Activated T-cell treated with anti-CD3 and anti-CD28 coated beads, Interleukin-2, amount 50 U/mL, for 48 hours (primary cell): Measurements from ENCODE around the gene DPH2.

Experiments used
- DNase-seq, 2 experiments: peaks; one replicate each; pipeline ENCODE4 v3.0.0-alpha.2; 2020

DPH2 gene

DNA sequence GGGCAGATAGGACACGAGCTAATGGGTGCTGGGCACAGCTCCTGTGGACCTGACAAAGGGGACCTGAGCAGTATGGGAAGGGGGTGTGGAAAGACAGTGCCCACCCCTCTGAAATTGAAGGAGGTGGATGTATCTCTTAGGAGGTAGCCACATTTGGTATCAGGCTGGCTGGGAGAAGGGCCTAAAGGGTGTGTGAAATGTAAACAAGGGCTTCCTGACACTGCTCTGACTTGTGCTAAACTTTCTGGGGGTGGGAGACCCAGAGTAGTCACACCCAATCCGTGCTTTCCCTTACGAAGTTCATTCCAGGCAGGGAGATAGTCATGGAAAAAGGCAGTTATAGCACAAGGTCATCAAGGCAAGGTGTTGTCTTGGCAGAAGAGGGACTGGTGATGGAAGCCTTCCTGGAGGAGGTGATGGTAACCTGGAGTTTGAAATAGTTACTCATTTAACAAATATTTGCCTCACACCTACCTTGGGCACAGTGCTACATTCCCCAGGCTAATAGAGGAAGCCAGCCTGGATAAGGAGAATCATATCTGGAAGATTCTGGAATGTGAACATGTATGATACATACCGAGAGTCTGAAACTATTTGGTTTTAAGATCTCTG, 16.3 kb downstream of the DPH2 start:
- DNase-seq, result no peak

DNA sequence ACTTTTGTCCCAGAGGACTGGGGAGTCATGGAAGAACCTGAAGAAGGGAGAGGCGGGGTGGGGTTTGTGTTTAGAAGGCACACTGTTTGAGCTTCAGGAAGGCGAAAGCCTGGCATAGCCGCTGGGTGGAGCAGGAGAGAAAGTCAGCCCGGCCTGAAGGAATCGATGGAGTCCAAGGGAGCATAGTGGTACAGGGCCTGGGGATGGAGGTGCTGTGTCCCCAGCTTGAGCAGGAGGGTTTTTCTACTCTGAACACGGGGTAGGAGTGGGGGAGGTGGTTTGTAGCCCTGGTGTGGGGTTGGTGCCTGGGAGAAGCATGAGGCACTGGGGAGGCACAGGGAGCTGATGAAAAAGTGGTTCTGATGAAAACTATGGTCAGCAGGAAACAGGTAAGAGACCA, 16.9 kb downstream of the DPH2 start:
- no peak for DNase-seq

DNA sequence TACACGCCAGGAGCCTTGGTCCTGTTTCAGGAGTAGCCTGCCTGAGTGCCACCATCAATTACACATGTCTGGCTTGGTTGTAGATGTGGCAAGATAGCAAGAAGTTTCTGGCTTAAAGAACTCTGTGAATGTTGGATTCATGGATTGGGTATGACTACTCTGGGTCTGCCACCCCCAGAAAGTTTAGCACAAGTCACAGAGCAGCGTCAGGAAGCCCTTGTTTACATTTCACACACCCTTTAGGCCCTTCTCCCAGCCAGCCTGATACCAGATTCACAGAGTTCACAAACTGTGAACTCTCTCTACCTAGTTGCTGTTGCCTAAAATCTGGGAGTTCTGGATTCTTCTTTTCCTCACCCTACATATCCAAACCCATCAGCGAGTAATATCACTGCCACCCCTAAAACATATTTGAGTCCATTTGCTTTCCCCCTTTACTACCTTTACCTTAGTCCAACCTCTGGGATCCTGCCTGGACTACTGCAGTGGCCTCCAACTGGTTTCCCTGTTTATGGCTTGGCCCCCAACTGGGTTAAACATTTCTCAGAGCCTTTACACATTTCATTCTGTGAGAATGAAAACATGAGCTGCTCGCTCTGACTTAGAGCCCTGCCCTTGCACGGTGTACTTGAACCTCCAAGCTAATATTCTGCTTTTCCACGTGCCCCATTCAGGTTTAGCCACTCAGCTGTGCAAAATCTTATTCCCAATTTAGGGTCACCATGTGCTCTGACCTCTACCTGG, 17.5 kb downstream of the DPH2 start:
- no peak for DNase-seq

DNA sequence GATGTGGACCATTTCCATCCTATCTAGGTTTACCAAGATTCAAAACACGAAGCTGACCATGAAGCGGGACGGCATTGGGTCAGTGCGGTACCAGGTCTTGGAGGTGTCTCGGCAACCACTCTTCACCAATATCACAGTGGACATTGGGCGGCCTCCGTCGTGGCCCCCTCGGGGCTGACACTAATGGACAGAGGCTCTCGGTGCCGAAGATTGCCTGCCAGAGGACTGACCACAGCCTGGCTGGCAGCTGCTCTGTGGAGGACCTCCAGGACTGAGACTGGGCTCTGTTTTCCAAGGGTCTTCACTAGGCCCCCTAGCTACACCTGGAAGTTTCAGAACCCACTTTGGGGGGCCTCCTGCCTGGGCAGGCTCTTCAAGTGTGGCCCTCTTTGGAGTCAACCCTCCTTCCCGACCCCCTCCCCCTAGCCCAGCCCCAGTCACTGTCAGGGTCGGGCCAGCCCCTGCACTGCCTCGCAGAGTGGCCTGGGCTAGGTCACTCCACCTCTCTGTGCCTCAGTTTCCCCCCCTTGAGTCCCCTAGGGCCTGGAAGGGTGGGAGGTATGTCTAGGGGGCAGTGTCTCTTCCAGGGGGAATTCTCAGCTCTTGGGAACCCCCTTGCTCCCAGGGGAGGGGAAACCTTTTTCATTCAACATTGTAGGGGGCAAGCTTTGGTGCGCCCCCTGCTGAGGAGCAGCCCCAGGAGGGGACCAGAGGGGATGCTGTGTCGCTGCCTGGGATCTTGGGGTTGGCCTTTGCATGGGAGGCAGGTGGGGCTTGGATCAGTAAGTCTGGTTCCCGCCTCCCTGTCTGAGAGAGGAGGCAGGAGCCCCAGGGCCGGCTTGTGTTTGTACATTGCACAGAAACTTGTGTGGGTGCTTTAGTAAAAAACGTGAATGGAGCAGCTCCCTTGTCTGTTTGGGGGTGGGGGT, 20.7 kb downstream of the DPH2 start:
- DNase-seq, result peak in 1 of 2 experiments; percentile 36

DNA sequence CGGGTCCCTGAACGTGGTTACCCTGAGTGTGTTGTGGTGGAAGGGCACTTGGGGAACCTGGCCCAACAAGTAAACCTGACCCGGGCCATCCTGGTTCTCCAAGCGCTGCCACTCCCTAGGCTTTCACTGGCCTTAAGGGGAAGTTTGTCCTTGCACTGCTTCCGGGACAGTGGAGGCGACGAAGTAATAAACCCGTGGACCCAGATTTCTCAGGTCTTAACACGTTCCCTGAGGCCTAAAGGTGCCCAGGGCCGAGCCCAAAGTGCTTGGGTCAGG, 21.3 kb downstream of the DPH2 start:
- DNase-seq, result no peak

DNA sequence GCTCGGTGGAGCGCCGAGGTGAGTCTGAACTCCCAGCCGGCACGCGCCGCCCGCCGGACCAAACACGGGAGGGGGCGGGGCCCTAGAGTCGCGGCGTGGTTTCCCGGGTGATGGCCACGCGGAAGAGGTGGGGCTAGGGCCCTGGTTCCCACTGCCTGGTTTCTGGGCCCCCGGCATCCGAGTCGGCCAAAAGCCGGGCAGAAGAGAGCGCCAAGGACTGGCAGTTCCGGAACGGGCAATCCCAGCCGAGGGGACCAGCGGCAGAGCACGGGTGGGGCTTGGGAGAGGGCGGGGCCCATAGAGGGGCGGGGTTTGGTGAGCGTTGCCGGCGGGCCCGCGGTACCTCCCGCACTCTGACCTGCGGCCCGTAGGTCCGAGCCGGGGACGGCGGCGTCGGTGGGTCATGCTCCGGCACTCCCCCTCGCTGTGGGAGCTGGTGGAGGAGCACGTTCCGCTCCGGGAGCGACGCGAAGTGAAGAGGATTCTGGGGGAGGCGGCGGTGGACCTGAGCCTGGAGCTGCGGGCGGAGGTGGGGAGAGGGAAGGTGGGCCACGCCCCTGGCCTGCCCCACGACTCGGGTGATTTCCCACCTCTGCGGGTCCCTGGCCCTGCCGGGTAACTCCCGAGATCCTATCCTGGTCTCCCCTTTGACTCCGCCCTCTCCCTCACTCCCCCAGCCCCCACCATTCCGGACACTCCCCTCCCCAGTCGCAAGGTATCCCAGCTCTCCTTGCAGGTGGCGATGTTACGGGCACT, 21.8 kb downstream of the DPH2 start, which contains the start of gene CCDC24:
Gene CCDC24 (plus strand): TSS at position 124 of the 756 bp plus-strand sequence. CDS start 280 bp downstream, at position 404.
- peak; percentile 84 to 88 for DNase-seq

DNA sequence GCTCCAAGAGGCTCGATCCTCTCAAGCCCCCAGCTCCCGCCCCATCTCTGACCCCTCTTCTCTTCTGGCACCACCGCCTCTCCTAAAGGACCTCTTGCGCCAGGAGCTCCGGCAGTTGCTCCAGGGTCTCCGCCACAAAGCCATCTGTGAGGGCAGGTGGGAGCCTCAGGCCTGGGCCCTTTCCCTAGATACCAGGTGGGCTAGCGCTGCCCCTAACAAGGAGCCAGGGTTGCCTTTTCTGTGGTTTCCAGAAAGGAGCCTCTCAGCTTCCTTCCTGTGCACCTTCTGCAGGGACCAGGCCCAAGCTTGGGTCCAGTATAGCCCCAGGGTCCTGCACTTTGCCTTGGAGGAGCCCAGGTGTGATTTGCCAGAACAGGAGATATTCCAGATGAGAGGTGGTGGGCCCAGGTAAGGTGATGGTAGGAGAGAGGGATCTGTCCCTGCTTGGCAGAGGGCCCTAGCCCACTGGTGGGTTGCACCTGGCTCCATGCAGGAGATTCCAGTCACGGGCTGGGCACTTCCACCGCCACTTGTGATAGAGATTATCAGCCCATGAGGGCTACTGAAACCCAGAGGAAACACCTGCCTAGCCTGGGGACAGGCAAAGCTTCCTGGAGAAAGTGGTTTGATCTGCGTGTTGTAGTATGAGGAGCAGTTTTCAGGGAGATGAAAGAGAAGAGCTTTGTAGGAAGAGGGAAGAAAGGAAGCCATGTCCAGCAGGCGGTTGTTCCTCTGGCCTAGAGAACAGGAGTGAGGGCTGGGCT, 22.6 kb downstream of the DPH2 start:
- DNase-seq, result no peak

DNA sequence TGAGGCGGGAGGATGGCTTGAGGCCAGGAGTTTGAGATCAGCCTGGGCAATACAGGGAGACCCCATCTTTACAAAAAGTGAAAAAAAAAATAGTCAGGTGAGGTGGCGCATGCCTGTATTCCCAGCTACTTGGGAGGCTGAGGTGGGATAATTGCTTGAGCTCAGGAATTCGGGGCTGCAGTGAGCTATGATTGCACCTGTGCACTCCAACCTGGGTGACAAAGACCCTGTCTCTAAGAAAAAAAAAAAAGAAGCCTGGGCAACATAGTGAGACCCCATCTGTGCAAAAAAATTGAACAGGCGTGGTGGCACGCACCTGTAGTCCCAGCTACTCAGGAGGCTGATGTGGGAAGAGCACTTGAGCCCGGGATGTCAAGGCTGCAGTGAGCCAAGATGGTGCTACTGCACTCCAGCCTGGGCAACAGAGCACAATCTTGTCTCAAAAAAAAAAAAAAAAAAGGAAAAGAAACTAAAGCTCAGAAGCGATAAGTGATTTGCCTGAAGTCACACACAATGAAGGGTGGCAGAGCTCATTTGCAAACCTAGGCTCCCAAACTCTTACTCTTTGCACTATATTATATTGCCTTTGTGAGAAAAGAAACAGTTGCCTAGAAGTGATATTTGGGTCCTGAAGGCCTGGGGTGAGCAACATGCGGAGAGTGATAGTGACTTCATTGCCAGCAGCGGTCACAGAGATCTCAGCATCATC, 23.6 kb downstream of the DPH2 start:
- no peak for DNase-seq

DNA sequence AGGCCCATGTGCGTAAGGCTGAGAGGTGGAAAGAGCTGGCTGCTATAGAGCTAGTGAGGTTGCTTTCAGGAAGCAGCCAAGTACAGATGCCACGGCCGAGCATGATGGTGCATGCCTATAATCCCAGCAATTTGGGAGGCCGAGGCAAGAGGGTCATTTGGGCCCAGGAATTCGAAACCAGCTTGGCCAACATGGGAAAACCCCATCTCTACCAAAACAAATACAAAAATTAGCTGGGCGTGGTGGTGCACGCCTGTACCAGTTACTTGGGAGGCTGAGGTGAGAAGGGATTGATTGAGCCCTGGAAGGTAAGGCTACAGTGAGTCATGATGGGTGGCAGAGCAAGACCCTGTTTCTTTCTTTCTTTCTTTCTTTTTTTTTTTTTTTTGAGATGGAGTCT, 24.3 kb downstream of the DPH2 start:
- DNase-seq, result no peak

DNA sequence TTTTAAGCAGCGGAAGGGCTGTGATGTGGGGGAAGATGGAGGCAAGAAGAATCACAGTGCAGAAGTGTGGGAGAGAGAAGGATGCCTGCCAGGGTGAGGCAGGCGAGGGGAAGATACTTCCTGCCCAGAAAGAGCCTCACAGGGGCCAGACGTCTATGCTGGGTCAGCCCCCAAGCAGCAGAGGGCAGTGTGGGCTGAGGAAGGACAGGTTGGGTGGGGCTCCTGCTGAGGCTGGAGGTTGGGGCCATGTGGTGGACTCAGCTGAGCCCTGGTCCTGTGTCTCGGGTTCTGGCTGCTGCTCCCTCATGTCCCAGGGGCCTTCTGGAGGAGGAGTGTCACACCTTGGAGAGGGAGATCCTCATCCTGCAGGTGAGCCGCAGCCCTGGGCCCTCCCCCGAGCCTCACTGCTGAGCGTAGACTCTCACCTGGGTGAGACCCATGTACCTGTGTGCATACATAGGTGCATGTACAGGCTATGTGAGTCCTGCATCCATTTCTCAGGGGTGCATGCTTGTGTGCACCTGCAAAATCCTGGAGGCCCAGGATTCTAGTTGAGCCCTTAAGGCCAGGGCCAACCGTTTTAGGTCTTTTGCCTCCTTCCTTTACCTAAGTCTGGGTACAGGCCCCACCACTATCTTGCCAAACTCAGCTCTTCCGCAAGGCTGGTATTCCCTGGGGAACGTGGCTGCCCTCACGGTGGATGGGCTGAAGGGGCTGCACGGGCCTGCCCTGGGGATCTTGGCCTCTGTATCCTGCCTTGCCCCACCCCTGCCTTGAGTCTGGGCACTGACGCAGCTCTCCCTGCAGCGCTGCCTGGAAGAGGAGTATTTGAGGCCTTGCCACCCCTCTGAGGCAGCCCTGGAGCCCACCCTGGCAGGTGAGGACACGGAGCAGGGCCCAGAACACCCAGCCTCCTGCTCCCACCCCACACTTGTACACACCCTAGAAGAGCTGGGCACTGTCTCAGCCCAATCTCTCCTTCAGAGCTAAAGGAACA, 25.3 kb downstream of the DPH2 start:
- DNase-seq, result no peak

DNA sequence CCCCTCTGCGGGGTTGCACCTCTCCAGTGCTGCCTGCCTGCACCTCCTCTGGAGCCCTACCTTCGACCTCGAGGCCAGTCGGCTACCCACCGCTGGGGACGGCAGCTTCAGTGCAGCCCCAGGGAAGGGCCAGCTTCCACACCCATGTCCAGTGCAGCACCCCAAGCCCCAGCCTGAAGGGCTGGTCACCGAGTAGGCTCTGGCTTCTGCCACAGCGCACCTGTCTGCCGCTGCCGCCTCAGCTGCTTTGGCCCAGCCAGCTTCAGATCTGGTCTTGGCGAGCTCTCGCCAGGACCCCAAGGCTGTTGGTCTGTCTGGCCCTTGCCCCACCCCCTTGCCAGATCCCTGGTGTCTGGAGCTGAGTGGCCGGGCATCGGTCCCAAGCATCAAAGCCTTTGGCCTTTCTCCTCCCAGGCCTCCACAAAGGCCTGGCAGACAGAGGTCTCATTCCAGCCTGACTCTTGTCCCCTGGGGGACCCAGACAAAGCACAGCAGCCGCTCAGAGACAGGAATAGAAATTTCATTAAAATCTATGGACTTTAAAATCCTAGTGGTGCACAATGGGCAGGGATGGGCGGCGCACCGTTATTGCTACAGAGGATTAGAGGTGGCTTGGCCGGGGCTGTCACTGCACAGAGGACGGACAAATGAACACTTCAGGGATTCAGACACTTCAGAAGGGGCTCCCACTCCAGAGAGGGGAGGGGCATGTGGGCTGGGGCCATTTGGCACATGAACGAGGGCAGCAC, 26.3 kb downstream of the DPH2 start:
- no peak for DNase-seq

DNA sequence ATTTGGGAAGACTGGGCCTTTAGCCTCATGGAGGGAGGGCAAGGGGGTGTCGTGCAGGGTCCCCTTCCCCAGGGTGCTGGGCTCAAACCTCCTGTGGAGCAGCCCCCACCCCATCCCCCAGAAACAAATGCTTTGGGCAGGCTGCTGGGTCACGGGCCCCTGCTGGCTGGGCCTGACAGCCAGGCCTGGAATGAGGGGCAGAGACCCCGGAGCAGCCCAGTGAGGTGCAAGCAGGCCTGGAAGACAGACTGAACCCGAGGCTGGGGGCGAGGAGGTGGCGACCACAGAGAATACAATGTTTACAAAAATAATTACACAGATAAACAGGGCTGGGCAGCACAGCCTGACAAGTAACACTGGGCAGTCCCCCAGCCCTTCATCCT, 26.9 kb downstream of the DPH2 start:
- DNase-seq, result no peak

DNA sequence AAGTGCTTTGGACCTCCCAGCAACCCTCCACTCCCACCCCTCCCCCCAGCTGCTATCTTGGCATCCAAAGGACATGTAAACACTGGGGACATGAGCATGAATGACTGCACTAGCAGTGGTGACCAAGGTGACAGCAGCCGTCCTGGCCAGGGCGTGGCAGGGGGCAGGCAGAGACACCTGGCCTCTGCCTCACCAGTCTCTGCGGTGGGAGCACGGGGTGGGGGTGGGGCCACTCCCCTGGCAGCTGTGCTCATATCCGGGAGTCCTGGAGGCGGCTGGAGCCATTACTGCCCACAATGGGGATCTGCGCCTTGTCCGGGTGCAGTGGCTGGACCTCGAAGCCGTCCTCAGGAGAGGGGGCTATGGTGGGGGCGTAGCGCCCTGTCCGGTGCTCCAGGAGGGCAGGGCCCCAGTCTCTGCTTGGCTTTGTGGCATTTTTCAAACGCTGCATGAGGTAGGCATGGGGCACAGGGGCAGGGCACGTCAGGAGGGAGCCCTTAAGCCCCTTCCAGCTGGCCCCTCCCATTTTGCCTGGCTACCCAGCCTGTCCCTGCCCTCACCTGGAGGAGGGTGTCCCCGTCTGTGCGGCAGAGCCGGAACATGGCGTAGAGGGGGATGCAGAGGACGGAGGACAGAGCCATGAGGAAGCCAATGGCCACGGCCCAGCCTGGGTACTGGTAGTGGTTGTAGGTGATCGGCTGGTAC, 27.6 kb downstream of the DPH2 start:
- no peak for DNase-seq

DNA sequence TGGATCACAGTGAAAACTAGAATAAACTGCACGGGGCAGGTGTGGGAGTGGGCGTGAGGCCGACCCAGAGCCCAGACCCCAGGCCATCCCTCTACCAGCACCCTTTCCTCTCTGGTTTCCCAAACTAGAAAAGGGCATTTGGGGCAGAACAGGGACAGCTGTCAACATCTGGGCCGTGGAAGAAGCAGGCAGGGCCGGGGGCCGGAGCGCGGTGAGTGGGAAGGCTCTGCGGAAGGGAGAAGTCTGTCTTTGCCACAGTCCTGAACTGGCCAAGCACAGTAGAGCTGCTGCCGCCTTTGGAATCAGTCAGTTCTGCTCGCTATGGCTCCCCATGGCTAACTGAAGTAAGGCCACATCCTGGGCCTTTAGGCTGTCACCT, 28.2 kb downstream of the DPH2 start:
- no peak for DNase-seq

DNA sequence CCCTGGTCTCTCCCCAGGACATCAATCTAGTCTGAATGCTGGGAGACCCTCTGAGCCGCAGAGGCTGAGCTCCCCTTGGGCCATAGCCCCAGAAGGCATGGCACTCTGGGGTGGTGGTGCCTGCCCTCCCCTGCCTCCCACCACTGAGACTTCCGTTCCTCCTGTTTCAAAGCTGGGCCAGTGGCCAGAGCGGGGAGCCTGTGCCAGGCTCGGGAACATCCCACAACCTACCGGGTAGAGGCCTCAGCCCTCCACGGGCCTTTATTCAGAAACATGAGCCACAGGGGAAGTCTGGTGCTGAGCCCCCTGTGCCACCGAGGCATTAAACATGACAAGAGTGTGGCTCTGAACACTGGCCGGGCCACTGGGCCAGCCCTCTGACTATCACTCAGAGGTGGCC, 29.6 kb downstream of the DPH2 start:
- no peak for DNase-seq

DNA sequence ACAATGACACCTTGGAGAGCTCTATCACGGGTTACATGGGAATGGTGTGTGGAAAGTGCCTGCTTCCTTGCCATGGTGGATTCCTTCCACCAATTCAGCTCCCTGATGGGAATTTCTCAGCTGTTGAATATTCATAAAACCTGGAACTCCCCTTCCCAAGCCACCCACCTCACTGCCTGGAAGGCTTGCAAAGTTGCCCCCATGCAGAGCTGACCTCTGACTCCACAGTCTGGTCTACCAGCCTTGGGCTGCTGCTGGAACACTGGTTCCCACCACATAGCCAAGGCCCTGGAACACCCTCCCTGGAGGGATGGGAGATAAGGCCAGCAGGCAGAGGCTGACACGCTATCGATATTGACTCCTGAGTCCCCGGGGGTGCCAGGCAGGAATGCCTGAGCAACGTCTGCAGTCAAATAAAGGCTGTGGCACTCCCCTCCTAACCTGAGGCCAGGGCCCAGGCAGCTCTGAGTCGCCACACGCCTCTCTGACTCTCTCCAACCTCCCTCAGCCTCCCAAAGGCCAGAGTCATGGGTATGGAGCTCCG, 30.4 kb downstream of the DPH2 start:
- DNase-seq, result no peak

DNA sequence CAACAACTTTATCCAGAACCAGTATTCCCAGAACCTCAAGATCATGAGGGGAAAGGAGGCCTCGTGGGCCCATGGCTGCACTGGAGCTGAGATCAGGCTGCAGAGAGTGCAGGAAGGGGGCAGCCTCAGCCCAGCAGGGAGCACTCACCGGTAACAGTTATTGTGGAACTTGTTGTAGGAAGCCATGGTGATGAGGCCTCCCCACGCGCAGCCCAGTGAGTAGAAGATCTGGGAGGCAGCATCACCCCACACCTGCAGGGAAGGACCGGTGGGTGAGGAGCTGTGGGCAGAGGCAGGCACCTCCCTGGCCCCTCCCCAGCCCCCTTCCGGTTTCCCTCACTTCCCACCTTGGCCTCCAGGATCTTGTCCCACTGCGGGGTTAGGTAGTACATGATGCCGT, 32.4 kb downstream of the DPH2 start:
- no peak for DNase-seq

DNA sequence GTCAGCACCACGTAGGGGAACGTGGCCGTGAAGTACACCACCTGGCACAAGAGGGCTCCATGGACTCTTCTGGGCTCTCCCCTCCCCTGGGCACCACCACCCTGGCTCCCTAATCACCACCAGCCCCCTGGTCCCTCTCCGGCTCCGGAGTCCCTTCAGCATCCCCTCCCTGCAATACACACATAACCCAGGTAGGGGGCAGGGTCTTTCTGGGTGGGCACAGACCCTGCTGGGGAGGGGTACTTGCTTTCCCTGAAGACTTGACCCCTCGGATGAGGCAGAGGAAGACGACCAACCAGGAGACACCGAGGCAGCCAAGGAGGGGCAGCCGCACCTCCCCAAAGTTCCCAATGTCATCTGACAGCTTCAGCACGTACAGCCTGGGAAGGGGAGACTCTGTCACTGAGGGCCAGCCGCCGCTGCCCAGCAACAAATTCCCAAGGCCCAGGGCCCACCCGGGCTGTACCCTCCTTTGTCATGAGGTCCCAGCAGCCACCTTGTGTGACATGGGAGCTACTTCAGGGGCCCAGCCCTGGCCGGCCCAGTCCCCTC, 32.9 kb downstream of the DPH2 start:
- DNase-seq, result no peak
